Measurements from ENCODE around the gene NFKBIZ.
A peak's percentile ranks its signal among the peaks of the same experiment; 100 is the strongest.

The NFKBIZ gene

DNA sequence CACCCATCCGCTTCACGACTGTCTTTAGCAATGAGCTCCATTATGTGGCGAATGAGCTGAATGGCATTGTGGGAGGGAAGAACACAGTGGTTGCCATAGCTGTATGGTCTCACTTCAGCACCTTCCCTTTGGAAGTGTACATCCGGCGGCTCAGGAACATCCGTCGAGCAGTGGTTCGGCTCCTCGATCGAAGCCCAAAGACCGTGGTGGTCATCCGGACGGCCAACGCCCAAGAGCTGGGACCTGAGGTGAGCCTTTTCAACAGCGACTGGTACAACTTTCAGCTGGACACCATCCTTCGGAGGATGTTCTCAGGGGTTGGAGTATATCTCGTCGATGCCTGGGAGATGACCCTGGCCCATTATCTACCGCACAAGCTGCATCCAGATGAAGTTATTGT is 27.8 kb upstream of the NFKBIZ start:
- in situ Hi-C loops (cut with HindIII; ENCODE audit: low pct_ligation_motif_present, low pct_unique_long_range_greater_than_20kb, low sequenced_read_pairs) = loop anchor here (25.0 kb wide), 1 partner anchor 416 kb away; no protein-coding TSS in a partner anchor
- DNase-seq = no peak

DNA sequence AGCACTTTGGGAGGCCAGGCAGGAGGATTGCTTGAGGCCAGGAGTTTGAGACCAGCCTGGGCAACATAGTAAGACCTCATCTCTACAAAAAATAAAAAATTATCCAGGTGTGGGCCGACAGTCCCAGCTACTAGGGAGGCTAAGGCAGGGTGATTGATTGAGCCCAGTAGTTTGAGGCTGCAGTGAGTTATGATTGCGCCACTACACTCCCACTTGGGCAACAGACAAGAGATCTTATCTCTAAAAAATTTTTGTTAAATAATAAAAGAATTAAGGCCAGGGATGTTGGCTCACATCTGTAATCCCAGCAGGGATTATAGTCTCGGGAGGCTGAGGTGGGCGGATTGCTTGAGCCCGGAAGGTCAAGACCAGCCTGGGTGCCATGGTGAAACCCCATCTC is 25.8 kb upstream of the NFKBIZ start:
- in situ Hi-C loops (cut with HindIII; ENCODE audit: low pct_ligation_motif_present, low pct_unique_long_range_greater_than_20kb, low sequenced_read_pairs) = loop anchor here (25.0 kb wide), 1 partner anchor 414 kb away; no protein-coding TSS in a partner anchor

DNA sequence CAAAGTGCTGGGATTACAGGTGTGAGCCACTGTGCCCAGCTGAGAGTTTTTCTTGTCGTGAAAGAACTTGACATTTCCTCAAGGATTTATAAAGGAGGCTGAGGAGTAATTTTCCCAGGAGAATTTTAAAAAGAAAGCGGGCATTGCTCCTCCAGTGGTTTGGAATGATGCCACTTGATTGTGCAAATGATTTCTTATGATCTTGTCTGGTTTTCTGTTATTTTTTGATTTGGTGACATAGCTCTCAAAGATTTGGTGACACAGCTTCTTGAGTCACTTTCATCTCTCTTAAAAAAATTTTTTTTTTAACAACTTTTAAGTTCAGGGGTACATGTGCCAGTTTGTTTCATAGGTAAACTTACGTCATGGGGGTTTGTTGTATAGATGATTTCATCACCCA is 24.6 kb upstream of the NFKBIZ start:
- in situ Hi-C loops (cut with HindIII; ENCODE audit: low pct_ligation_motif_present, low pct_unique_long_range_greater_than_20kb, low sequenced_read_pairs) = loop anchor here (25.0 kb wide), 1 partner anchor 413 kb away; no protein-coding TSS in a partner anchor

More for the DNA sequence above, 25.8 kb upstream of the NFKBIZ start:
- DNase-seq = no peak

DNA sequence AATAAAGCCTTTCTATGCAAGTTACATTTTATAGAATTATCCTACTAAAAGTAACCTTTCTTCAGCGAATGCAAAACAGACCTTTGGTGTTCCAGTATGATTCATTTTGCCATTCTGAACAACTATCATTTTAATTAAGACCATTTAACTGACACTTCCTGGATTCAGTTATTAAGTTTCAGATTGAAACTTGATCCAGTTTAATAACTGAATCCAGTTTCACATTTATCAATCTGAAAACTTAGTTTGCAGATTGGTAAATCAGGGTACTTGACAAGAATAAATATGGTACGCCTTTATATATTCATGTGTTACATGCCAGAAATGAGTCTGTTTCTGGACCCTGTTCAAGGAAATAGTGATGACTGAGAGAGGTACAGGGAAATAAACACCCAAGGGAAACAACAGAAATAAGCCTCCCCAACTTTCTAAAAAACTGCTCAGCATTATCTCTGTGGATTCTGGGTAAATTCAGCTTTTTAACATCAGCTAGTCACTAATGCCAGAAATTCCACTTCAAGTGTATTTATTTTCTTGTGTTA is 23.3 kb upstream of the NFKBIZ start:
- in situ Hi-C loops (cut with HindIII; ENCODE audit: low pct_ligation_motif_present, low pct_unique_long_range_greater_than_20kb, low sequenced_read_pairs) = no loop called here
- no peak for DNase-seq

More for the DNA sequence above, 24.6 kb upstream of the NFKBIZ start:
- DNase-seq = no peak

DNA sequence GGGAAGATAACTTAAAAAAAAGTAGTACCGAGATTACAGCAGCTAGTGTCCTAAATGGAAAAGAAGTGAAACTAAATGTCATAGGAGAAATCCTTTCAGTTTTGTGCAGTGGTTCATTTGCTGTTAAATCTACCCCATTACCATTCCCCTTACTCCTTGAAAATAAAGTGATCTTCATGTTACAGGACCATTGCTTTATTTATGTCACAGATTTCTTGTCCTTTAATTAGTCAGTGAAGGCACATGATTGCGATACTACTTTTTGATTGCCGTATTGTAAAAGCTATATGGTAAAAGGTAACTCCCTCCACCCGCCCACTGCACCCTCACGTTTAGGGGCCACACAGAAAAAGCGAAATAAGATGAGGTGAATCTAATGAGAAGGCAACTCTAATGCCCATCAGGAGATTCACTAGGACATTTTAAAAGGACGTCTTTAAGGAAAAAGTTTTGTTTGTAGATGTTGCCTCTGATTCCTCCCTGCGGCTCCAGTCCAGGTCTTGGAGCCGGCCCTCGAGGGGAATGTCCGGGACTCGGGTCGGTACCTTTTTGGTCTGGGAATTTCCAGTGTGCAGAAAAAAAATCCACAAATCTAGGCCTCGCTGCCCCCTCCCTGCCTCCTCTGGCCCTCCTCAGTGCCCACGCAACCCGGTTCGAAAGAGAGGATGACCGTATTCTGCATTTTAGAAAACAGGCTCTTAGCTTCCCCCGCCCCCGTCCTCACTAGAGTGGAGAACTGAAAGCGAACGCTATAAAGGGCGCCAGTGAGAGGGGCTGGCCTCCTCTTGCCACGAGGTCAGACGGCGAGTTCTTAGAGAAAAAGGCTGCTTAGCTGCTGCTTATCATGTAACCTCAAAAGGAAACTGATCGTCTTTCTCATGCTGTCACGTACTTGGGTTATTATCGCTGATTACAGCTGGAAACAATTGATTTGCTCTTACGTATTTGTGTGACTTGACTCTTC is 21.8 kb upstream of the NFKBIZ start:
- peak; percentile 90 for DNase-seq
- in situ Hi-C loops (cut with HindIII; ENCODE audit: low pct_ligation_motif_present, low pct_unique_long_range_greater_than_20kb, low sequenced_read_pairs) = no loop called here

DNA sequence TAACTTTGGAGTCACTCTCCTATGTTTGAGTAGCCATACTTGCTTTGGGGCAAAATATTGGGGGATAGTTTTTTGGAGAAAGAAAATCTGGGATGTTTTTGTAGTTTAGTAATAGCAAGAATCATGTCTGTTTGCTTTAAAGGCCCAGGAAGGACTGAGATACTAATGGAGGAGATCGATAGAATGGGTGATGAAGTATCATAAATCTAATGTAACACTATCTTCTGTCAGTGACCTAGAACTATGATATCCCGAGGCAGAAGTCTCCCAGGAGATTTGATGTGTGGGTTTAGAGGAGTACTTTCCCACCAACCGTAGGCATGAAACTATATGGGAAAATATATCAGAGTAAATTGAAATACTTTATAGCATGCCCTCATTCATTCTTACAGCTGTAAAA is 21.0 kb upstream of the NFKBIZ start:
- in situ Hi-C loops (cut with HindIII; ENCODE audit: low pct_ligation_motif_present, low pct_unique_long_range_greater_than_20kb, low sequenced_read_pairs) = no loop called here

DNA sequence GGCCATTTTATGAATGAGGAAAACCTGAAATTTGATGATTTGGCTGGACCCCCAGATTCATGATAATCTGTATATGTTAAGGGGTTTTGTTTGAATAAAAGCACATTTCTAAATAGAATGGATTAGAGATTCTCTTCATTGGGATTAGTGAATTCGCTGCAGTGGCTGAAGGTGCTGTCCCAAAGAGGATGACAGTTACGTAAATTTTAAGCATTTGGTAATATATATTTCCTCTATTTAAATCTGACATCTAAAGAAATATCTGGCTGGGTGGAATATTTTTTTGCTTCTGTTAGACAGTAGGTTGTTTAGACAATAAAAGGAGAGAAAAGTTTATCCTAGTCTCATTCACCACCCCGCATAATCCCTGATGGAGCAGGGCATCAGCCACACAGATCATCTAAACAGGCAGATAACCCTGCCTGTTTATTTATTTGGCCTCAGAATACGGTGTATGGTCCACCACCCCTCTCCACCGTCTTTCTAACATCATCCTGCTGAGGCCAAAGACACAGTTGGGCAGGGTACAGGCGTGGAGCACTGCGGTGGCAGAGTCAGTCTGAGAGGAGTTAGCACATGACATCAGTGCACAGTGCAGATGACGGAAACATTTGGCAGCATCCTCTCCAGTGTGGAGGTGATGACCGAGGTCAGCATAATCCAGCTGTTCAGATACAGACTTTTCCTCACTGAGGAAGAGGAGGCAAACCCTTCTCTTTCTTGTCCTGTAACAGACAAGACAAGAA is 20.4 kb upstream of the NFKBIZ start:
- peak; percentile 56 for DNase-seq
- in situ Hi-C loops (cut with HindIII; ENCODE audit: low pct_ligation_motif_present, low pct_unique_long_range_greater_than_20kb, low sequenced_read_pairs) = no loop called here

More for the DNA sequence above, 21.0 kb upstream of the NFKBIZ start:
- DNase-seq = no peak

DNA sequence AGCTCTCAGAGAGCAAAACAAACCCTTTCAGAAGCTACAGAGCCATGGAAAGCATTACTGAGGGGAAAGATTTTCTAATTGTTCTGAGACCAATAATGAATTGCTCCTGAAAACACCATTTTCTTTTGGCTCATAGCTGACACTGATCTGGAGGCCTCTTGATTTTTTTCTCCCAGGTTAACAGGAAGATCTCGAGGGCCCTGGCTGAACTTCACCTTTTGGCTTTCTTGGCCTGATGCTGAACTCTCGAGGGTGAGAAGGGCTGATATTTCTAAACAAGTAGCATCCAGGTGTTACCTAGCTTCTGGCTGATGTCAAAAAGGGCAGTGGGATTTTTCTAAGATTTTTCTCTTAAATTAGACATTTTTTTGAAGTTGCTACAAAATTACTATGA is 19.9 kb upstream of the NFKBIZ start:
- no peak for DNase-seq
- in situ Hi-C loops (cut with HindIII; ENCODE audit: low pct_ligation_motif_present, low pct_unique_long_range_greater_than_20kb, low sequenced_read_pairs) = no loop called here

DNA sequence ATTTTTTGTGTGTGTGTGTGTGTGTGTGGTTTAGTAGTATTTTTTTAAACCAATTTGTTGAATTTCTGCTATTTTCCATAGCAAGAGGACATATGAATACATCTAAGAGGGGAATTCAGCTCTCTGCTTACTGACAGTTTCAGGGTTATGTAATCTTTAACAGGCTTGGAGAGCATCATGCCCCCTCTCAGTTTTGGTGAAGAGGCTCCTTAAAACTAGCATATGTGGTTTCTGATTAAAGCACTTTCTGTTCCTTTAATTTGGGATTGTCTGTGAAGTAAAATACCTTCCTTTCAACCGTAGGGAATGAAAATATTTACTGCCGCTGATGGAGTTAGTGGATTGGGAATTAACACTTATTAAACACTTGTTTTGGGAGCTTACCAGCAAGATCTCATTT is 19.4 kb upstream of the NFKBIZ start:
- DNase-seq = no peak
- in situ Hi-C loops (cut with HindIII; ENCODE audit: low pct_ligation_motif_present, low pct_unique_long_range_greater_than_20kb, low sequenced_read_pairs) = no loop called here

DNA sequence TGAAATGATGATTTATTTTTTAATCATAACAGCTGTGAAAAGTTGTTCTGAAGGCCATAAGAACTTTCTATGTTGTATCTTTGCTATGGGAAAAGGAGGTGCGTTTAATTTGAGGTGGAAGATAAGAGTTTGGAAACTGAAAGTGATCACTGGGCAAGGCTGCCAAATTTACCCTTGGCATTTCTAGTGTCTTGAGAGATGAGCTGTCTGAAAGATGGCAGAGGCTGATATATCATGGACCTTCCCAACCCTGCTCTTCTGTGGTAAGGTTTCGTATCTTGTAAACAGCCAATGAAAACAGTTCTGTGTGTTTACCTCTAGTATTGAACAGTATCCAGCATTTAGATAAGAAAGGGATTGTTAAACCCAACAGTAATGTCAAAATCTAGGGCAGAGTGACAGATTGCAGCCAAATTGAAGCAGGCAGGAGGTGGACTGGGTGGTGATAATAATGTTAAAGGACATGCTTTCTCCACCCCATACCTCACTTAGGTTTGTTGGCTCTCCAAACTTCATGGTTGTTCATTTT is 15.8 kb upstream of the NFKBIZ start:
- in situ Hi-C loops (cut with HindIII; ENCODE audit: low pct_ligation_motif_present, low pct_unique_long_range_greater_than_20kb, low sequenced_read_pairs) = no loop called here
- DNase-seq = no peak

DNA sequence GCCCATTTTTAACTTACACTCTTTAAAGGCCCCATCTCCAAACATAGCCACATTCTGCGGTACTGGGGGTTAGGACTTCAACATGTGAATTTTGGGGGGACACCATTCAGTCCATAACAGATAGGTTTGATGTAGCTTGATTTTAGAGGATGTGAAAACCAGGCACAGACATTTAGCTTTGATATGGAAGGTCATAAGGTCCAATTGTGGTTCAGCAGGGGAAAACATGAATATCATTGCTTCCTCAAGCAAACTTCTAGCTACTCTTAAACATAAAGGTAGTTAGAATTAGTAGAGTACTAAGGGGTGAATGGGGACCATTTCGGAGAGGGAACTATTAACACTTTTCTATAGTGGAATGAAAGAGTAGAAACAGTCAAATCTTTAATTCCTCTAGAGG is 13.6 kb upstream of the NFKBIZ start:
- DNase-seq = no peak
- in situ Hi-C loops (cut with HindIII; ENCODE audit: low pct_ligation_motif_present, low pct_unique_long_range_greater_than_20kb, low sequenced_read_pairs) = no loop called here

DNA sequence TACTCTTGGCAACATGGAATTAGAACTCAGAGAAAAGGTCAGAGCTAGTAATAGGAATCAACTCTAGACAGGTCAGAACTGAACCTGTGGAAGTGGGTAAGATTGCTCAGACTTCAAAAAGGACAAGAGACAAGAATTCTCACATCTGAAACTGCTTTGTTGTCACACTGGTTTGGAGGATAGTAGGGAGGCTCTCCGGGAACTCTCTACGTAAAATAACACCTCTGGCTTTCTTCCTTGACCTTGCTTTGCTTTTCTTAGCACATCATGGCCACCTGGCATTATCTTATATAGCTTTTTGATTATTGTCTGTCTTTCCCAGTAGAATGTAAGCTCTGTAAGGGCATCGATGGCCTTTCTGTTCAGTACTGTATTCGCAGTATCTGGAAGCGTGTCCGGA is 13.2 kb upstream of the NFKBIZ start:
- in situ Hi-C loops (cut with HindIII; ENCODE audit: low pct_ligation_motif_present, low pct_unique_long_range_greater_than_20kb, low sequenced_read_pairs) = no loop called here
- no peak for DNase-seq

DNA sequence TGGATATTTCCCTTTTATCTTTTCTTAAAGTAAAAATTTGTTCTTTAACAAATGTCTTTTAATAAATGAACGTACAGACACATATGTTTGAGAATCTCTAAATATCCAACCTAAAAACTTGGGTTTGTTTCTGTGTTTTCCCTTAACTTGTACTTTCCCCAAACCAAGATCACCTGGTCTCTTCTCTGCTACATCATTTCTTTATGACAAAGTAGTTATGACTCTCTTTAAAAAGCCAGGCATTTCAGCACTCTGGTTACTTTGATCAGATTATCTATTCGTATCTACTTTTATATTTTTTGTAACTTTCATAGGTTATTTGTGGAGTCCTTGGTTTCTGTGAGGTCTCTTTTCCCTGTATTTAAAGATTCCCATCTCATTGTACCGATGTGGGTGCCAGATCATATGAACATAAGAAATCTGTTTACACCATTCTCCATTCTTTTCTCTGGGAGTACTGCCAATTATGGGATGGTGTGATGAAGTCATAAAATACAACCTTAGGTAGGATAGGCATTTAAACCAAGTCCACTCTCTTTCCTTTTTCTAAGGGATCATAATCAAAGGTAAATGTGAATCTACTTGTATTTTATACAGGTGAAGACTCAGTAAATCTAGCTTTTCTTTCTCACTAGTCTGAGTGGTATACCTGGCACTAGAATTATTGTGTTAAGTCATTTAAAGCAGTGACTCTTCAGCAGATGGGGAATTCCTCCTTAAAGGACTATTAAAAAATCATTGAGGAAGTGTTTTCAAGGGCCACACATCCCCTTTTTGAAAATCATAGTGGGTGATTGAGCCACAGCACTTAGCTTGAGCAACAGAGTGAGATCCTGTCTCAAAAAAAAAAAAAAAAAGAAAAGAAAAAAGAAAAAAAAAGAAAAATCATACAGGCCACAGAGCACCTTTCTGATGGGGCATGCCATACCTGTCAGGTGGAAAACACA is 12.4 kb upstream of the NFKBIZ start:
- in situ Hi-C loops (cut with HindIII; ENCODE audit: low pct_ligation_motif_present, low pct_unique_long_range_greater_than_20kb, low sequenced_read_pairs) = no loop called here
- no peak for DNase-seq

DNA sequence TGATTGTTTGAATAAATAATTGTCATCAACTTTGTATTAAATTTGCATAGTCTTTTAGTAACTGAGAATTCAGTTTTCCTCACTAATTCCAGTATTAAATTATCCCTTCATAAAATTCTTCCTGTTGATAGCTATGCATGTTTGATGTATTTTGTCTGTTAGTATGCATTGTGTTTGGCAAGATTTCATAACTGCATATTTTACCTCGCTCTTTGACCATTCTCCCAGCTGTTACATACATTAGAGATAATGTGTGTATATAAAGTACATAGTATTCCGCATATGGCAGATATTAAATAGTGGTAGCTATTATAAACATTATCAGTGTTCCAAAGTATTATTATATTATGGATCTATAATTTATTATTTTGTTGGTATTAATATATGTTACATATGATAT is 10.6 kb upstream of the NFKBIZ start:
- in situ Hi-C loops (cut with HindIII; ENCODE audit: low pct_ligation_motif_present, low pct_unique_long_range_greater_than_20kb, low sequenced_read_pairs) = no loop called here
- no peak for DNase-seq

DNA sequence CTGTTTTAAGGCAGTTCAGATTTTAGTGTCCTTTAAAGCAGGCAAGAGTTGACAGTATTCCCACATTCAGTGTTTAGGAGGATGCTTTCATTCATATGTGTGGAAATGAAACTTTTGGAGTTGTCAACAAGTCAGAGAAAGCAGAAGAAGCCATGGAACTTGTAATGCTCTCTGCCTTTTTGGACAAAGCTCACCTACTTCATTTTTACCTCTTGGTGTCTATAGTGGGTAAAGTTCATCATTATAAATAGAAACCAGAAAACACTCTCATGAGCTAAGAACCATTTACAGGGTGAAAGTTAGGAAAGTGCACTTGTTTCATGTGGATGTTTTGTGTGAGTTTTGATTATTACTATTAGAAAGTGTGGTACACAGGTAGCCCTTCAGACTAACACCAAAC is 9.2 kb upstream of the NFKBIZ start:
- no peak for DNase-seq
- in situ Hi-C loops (cut with HindIII; ENCODE audit: low pct_ligation_motif_present, low pct_unique_long_range_greater_than_20kb, low sequenced_read_pairs) = no loop called here

DNA sequence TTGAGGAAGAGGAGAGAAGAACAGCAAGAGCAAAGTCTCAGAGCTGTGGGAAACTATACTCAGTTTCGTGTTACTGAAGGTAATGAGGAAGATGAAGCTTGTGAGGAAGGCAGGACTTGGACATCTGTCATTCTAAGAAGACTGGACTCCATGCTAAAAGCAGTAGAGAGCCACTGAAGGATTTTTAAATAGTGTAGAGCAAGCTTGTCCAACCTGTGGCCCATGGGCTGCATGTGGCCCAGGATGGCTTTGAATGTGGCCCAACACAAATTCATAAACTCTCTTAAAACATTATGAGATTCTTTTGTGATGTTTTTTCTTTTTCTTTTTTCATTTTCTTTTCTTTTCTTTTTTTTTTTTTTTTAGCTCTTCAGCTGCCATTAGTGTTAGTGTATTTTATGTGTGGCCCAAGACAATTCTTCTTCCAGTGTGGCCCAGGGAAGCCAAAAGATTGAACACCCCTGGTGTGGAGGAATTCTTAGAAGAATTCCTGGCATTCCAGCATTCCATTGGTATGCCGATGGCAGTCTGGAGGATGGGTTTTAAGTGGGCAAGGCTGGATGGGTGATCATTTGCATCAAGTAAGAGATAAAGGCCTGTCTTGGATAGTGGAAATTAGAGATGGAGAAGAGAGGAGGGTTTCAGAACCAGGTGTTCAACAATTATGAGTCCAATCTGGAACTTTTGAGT is 6.9 kb upstream of the NFKBIZ start:
- peak; percentile 89 for DNase-seq
- in situ Hi-C loops (cut with HindIII; ENCODE audit: low pct_ligation_motif_present, low pct_unique_long_range_greater_than_20kb, low sequenced_read_pairs) = no loop called here

DNA sequence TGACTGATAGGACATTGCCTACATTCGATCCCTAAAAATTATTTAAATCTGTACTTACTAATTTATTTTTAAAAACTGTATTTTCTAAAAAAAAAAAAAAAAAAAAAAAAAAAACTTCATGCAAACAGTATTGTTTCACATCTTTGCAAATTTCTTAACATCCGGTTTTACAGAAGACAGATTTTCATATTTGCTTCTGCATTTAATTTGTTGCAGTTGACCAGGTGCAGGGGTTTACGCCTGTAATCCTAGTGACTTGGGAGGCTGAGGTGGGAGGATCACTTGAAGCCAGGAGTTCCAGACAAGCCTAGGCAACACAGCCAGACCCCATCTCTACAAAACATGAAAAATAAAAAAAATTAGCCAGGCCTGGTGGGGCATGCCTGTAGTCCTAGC is 6.4 kb upstream of the NFKBIZ start:
- no peak for DNase-seq
- in situ Hi-C loops (cut with HindIII; ENCODE audit: low pct_ligation_motif_present, low pct_unique_long_range_greater_than_20kb, low sequenced_read_pairs) = no loop called here
